Stomach (tissue), 9 donors: ENCODE data around the gene MTERF2. TPM values are rescaled to one million over a fixed set of nuclear protein-coding genes. Genes with fewer than 3 reads are reported as not detected.

Source experiments
- DNase-seq, 2 donors: peaks; one replicate each; pipeline versions ENCODE4 v3.0.0 to v3.0.0-alpha.2; 2013 to 2019
- H3K27ac ChIP-seq, 5 donors: fragments of 200-600 bp in 4 of 5; sonication (generic) in 4 of 5; one replicate each; pipeline ENCODE4 v1.5.1; 2013 to 2019; ENCODE audit warnings: mild to moderate bottlenecking in 1 of 5, moderate library complexity in 1 of 5
- H3K27me3 ChIP-seq, 3 donors: fragments of 200-600 bp; sonication (generic); one replicate each; pipeline ENCODE4 v1.5.1; 2017 to 2019; ENCODE audit warnings: mixed run types in 1 of 3
- H3K36me3 ChIP-seq, 4 donors: fragments of 200-600 bp; sonication (generic); 1 replicate in 3 of 4; 2 replicates in 1 of 4; pipeline ENCODE4 v1.5.1; 2016 to 2019
- H3K4me1 ChIP-seq, 4 donors: fragments of 200-600 bp; sonication (generic); one replicate each; pipeline ENCODE4 v1.5.1; 2016 to 2019
- H3K4me3 ChIP-seq, 4 donors: fragments of 200-600 bp; sonication (generic) in 3 of 4; one replicate each; pipeline ENCODE4 v1.5.1; 2016 to 2019; ENCODE audit warnings: mild to moderate bottlenecking in 1 of 4
- H3K9me3 ChIP-seq, 4 donors: fragments of 200-600 bp; sonication (generic); one replicate each; pipeline ENCODE4 v1.5.1; 2016 to 2019
- EP300 ChIP-seq: sonication (generic); formaldehyde crosslinking; IDR thresholded peaks from one replicate; pipeline ENCODE4 v1.6.1; 2017; ENCODE audit warnings: antibody characterized with exemption
- POLR2A ChIP-seq, 4 donors: fragments of 450-650 bp; IDR thresholded peaks; one replicate each; pipeline ENCODE4 v1.6.1; 2016; ENCODE audit warnings: antibody characterized with exemption in 4 of 4, control low read depth in 2 of 4, mild to moderate bottlenecking in 1 of 4, moderate library complexity in 1 of 4
- POLR2AphosphoS5 ChIP-seq, 3 donors: sonication (generic); formaldehyde crosslinking; IDR thresholded peaks; one replicate each; pipeline ENCODE4 v1.6.1; 2016; ENCODE audit warnings: antibody characterized with exemption in 3 of 3
- WGBS, 5 donors: extraction: QIAGEN DNeasy Blood & Tissue Kit in 3 of 5; methylation state at CpG; one replicate each; pipeline versions ENCODE4 v1.1.5 to v1.1.7; 2013 to 2018; 5-methylcytosine and 5-hydroxymethylcytosine counted together
- intact Hi-C: fragments of 100-400 bp; cut with DNase I; formaldehyde crosslinking; loops from one replicate; pipeline ENCODE4 v1.15.1; 2023; ENCODE audit warnings: low total_unique reads
- polyA plus RNA-seq, 3 donors: library from polyadenylated mRNA; stranded (reverse); fragments of 200-250 nt; gene quantifications; one replicate each; pipeline ENCODE4 v1.2.3, GENCODE V29; 2013
- total RNA-seq, 5 donors: library from RNA; depleted of rRNA; stranded (reverse); fragments of >200 nt; gene quantifications; one replicate each; pipeline versions ENCODE4 v1.1.0 to v1.2.3, GENCODE V29; 2014 to 2016
- TF ChIP-seq, protein P1 (sequence below), 7 experiments: fragments of 450-650 bp in 4 of 7; fragments of 200-600 bp in 3 of 7; sonication (generic) in 3 of 7; IDR thresholded peaks; one replicate each; pipeline ENCODE4 v1.5.1; 2016 to 2019; ENCODE audit warnings: antibody characterized with exemption in 7 of 7, control low read depth in 2 of 7, mild to moderate bottlenecking in 1 of 7
- donor health status: healthy with polysubstance abuse.
- donor health status: Bipolar disorder and iron deficiency.
- donor health status: healthy.

The MTERF2 gene
- total and polyA plus RNA-seq, 8 donors, result 9.0 to 32.5 (median 17.0) TPM

DNA sequence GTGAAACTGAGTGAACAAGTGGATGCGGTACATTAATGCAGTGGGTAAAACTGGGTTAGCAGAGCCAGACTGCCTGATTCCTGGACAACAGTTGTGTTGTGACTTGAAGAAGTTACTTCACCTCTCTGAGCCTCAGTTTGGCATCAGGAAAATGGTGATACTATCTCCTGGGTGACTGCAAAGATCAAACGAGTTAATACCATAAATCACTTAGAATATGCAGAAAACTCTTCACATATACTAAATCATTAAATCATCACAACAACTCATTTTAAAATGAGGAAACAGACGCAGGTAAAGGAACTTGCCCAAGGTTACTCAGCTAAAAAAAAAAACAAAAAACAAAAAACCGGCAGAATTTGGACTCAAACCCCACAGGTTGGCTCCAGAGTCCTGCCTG lies 811 bp downstream of the MTERF2 start:
- Histone ChIP-seq H3K27ac (peak overlapping the region; percentile 90 to 97 (median 95)), H3K9me3 (no peaks in the 10 kb centered on the region), H3K4me3 (peak overlapping the region; percentile 63 to 67 (median 64)), H3K27me3 (no peaks in the 10 kb centered on the region), H3K36me3 (peaks cover 0 to 17% (median 8%) of the 10 kb centered on the region in 4 donors), H3K4me1 (peaks cover 29 to 70% (median 51%) of the 10 kb centered on the region in 4 donors)
- TF ChIP-seq, protein P1, sequence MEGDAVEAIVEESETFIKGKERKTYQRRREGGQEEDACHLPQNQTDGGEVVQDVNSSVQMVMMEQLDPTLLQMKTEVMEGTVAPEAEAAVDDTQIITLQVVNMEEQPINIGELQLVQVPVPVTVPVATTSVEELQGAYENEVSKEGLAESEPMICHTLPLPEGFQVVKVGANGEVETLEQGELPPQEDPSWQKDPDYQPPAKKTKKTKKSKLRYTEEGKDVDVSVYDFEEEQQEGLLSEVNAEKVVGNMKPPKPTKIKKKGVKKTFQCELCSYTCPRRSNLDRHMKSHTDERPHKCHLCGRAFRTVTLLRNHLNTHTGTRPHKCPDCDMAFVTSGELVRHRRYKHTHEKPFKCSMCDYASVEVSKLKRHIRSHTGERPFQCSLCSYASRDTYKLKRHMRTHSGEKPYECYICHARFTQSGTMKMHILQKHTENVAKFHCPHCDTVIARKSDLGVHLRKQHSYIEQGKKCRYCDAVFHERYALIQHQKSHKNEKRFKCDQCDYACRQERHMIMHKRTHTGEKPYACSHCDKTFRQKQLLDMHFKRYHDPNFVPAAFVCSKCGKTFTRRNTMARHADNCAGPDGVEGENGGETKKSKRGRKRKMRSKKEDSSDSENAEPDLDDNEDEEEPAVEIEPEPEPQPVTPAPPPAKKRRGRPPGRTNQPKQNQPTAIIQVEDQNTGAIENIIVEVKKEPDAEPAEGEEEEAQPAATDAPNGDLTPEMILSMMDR (IDR thresholded peaks at IDR 0.05), result no peak
- TF ChIP-seq POLR2AphosphoS5 (IDR thresholded peaks at IDR 0.05) (no peak), EP300 (no peak)
- 22 to 30% (median 27%) methylated on average over 4 of the region's 4 CpGs for WGBS, 5 donors
- DNase-seq, result no peak
- intact Hi-C loops, result no loop called here

GRCh38 chr12:106985479-106985878 lies 1.5 kb downstream of the MTERF2 start:
- 73 to 81% (median 76%) methylated on average over 5 of the region's 5 CpGs for WGBS, 5 donors
- peak overlapping the region in 3 of 4 donors; percentile 63 to 65 (median 63) for H3K4me3 ChIP-seq
- H3K27ac ChIP-seq, result peak overlapping the region in 2 of 5 donors; percentile 95 to 97
- peaks cover 34 to 76% (median 54%) of the 10 kb centered on the region in 4 donors for H3K4me1 ChIP-seq
- H3K27me3 ChIP-seq, result no peaks in the 10 kb centered on the region
- TF ChIP-seq POLR2A (IDR thresholded peaks at IDR 0.05) (no peak), POLR2AphosphoS5 (IDR thresholded peaks at IDR 0.05) (peak in 1 of 3 donors; percentile 25)
- intact Hi-C loops, result no loop called here
- no peak for DNase-seq
- H3K36me3 ChIP-seq, result peaks cover 0 to 17% (median 8%) of the 10 kb centered on the region in 4 donors
- no peaks in the 10 kb centered on the region for H3K9me3 ChIP-seq

- H3K36me3 ChIP-seq, result peaks cover 0 to 17% (median 8%) of the 10 kb centered on the region in 4 donors
- intact Hi-C loops, result no loop called here
- no peak for DNase-seq
- H3K9me3 ChIP-seq, result no peaks in the 10 kb centered on the region
- TF ChIP-seq POLR2A (IDR thresholded peaks at IDR 0.05), result no peak
- TF ChIP-seq POLR2AphosphoS5 (IDR thresholded peaks at IDR 0.05), result no peak
- no peak for TF ChIP-seq EP300
- TF ChIP-seq, protein P1 (IDR thresholded peaks at IDR 0.05), result no peak
- WGBS, 5 donors, result 66 to 77% (median 70%) methylated on average over 6 of the region's 6 CpGs
- no peaks in the 10 kb centered on the region for H3K27me3 ChIP-seq
- no peak overlapping the region for H3K27ac ChIP-seq
- H3K4me1 ChIP-seq, result peaks cover 34 to 75% (median 55%) of the 10 kb centered on the region in 4 donors
- H3K4me3 ChIP-seq, result no peak overlapping the region
Observed at GRCh38 chr12:106984588-106985137, 2.3 kb downstream of the MTERF2 start.

- no peaks in the 10 kb centered on the region for H3K9me3 ChIP-seq
- DNase-seq, result no peak
- H3K36me3 ChIP-seq, result peaks cover 0 to 17% (median 8%) of the 10 kb centered on the region in 4 donors
- H3K27ac ChIP-seq, result no peak overlapping the region
- H3K4me1 ChIP-seq, result peaks cover 32 to 73% (median 56%) of the 10 kb centered on the region in 4 donors
- H3K4me3 ChIP-seq, result no peak overlapping the region
- H3K27me3 ChIP-seq, result no peaks in the 10 kb centered on the region
- TF ChIP-seq POLR2AphosphoS5 (IDR thresholded peaks at IDR 0.05) (no peak), POLR2A (IDR thresholded peaks at IDR 0.05) (no peak), EP300 (no peak)
- TF ChIP-seq, protein P1 (IDR thresholded peaks at IDR 0.05), result no peak
- 83 to 87% (median 85%) methylated on average over 1 of the region's 1 CpG for WGBS, 5 donors
- intact Hi-C loops, result no loop called here
Observed at GRCh38 chr12:106982229-106982628, 4.7 kb downstream of the MTERF2 start.

GRCh38 chr12:106981788-106982187 lies 5.2 kb downstream of the MTERF2 start:
- intact Hi-C loops, result no loop called here
- Histone ChIP-seq H3K27me3 (no peaks in the 10 kb centered on the region), H3K9me3 (no peaks in the 10 kb centered on the region), H3K27ac (no peak overlapping the region), H3K4me3 (no peak overlapping the region), H3K36me3 (peaks cover 0 to 17% (median 8%) of the 10 kb centered on the region in 4 donors), H3K4me1 (peaks cover 28 to 78% (median 60%) of the 10 kb centered on the region in 4 donors)
- 79 to 96% (median 85%) methylated on average over 3 of the region's 3 CpGs for WGBS, 5 donors
- TF ChIP-seq POLR2A (IDR thresholded peaks at IDR 0.05) (no peak), POLR2AphosphoS5 (IDR thresholded peaks at IDR 0.05) (peak in 1 of 3 donors; percentile 28)
- peak in 1 of 2 donors; percentile 48 for DNase-seq
